Activated naive CD8-positive, alpha-beta T cell treated with anti-CD3 and anti-CD28 coated beads, Interleukin-2, amount 50 U/mL, for 16 hours (primary cell): ENCODE data around the gene RHOC.

Experiments used
- DNase-seq: peaks from one replicate; pipeline ENCODE4 v3.0.0-alpha.2; 2020; ENCODE audit warnings: low read depth, low spot score

RHOC gene

DNA sequence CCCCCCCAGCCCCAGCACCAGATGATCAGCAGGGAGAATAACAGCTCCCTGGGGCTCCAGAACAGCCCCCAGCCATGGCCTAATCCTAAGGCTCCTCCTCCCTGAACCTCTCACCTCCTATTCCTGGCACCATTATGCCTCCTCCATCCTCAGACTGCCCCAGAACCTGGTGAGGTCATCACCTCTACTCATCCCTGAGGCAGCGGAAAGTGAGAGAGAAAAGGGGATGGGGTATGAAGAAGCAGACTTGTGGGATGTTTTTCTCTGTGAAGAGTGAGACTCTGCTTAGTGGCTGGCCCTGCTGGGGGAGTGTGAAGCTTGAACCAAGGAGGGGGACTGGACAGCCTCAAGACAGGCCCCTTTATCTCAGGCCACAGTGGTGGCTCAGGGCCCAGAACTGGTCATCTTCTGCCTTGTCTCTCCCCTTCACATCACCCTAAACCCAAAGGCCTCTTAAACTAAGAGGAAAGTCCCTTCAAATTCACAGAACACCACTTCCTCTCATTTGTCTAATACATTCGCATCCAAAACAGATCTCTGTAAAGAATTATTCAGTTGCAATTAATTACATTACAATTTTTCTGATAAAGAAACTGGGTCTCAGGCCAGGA lies 10.4 kb upstream of the RHOC start:
- DNase-seq = no peak

DNA sequence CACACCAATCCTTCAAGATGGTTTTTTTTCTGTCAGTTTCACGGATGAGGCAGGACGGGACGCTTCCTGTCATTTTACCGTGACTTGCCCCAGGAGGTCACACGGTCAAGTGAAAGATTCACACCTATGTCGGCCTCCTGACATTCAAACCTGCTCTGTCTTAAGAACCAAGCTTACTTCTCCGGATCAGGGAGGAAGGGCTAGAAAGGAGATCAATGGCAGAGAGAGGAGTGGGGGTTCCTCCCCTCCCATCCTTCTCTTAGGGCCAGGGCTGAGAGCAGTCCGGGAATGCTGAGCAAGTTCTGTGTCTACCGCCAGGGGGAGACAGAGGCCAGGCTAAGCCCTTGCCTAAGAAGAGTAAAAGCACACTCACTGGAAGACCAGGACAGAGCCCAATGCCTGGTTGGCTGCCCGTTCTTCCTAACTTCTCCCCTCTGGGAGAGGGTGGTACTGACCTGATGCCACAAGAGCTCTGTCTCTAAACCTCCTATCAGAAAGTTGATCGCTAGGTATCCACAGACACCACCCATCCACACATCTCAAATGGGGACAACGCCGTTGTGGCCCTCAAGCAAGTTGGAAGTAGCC lies 9.3 kb upstream of the RHOC start:
- DNase-seq = peak; percentile 61

DNA sequence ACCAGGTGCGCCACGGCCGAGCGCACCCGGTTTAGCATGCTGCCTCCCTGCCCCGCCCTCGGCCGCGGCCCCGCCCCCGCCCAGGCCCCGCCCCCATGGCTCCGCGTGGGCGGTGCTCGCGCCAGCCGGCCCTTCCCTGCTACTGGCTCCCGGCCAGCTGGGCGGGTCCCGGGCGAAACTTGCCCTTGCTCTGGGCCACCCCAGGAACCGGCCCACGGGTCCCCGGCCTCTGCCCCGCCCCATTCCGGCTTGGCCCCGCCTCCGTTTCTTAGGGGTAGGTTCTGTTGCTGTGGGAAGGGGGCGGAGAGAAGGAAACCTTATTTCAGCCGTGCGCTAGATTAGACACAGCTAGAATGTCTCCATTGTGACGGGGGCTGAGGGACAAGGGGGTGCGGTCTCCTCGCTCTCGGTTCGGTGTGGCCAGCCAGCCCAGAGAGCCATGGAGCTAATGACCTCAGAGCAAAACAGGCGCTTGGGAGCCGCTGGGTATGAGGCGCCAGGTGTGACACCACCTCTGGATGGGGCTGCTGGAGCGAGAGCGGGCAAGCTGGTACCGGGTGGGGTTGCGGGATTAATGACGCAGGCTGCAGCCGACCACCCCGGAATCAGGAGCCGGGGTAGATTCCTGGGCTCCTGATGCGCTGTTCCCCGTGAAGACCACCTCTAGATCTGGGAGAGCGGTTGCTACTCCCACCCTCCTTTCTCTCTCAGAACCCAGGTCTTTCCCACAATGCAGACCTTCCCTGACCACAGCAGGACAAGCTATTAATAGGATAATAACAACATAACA lies 8.5 kb upstream of the RHOC start, which contains the start of gene PPM1J:
TSS of gene PPM1J (minus strand) at position 69 of the 790 bp plus-strand sequence. CDS start at position 38, 31 bp downstream.
- peak; percentile 83 for DNase-seq

DNA sequence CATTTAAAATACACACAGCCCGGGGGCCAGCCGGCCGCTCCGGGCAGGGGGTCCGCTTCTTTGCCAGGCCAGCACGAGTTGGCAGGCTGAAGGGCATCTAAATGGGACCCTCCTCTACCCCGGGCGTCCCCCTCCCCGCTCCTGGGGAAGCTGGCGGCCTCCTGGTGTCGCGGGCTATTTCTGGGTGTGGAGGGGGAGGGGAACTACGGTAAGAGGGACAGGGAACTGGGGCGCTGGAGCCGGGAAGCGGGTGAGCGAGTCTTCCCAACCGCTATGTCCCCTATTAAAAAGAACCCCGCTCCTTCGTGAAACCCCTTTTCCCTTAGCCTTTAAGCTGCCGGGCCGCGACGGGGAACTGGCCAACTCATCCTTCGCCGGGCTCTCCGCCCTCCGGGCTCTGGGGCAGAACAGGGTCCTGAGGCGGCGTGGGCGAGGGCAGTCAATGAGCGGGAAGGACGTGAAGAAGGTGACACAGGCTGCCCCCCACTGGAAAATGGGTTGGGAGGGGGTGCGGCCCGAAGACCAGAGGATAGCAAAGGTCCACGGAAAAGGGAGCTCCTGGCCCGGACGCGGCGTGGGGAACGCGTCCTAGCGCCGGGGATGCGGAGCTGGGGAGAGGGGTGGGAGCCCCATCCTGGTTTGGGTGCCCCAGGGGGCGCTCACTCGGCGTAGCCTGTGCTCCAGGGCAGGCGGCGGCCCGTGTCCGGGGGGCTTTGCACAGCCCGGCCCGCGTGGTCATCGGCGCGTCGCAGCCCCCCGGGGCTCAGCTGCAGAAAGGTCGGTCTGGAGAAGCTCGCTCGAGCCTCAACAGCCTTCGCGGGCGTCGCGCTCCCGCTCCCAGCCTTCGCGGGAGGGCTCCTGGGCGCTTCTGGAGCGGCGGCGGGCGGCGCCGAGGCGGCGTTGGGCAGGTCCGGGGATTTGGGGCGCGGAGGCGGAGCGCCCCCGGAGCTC lies 7.7 kb upstream of the RHOC start:
- DNase-seq = no peak

DNA sequence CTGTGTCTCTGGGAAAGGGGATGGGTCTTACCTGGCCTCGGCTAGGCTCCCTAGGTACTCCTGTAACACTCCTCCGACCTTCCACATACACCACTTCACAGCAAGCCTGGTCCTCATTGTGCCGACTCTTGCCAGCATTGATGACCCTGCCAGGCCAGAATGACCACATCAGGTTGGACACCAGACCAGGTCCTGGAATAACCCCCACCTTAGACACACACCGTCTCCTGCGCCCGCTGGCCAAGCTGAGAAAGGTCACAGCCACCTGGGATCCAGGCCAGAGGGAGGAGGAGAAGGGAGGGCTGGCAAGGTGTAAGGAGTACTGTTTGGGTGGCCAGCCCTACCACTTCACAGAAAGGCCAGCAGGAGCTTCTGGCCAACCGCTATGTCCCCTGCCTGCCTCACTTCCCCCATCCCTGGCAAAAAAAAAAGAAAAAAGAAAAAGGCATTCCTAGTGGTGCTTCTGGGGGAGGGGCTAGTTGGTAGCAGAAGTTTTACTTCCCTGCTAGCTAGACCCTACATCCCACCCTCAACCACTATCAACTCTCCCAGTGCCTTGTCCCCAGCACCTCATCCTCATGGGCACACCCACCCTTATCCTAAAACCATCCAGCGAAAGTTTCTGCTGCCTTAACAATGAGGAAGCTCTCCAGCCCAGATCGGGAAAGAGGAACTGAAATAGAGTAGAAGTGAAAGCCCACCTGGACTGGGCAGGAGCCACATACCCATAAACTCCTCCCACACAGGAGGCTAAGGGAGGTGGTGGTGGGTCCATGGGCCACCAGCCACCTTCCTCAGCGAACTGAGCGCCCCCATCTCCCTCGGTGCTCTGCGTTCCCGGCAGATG lies 6.8 kb upstream of the RHOC start:
- no peak for DNase-seq

DNA sequence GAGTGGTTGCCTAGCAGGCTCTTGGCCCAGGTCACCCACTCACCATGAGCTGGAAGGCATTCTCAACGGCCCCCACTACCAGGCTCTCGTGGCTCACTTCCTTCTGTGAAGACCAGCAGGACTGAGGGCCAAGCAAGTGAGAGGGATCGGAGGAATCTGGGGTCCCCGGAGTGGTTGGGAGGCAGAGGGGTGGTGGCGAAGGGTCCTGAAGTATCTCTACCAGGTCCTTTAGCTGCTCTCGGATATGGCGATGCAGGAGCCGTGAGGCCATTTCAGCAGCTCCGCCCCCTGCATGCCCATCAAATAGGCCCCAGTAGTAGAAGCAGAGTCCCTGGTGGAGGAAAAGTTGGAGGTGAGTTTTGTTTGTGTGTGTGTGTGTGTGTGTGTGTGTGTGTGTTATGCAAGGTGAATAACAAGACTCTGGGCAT lies 5.8 kb upstream of the RHOC start:
- DNase-seq = no peak

DNA sequence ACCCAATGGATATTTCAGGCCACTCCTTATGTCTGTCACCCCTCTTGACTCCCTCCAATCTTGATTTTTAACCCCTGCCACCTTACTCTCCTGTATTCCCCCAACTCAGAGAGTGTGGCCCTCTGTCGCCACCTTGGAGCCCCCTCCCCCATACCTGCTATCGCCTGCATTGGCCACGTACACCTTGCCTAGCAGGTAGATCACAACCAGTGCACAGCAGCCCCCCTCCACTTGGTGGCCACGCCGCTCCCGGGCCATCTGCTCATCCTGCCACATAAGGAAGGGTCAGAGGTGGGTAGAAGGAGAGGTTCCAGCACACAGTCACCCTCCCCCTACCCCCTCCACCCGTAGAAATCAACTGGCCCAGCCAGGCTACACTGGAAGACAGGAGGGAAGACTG lies 5.3 kb upstream of the RHOC start:
- no peak for DNase-seq

DNA sequence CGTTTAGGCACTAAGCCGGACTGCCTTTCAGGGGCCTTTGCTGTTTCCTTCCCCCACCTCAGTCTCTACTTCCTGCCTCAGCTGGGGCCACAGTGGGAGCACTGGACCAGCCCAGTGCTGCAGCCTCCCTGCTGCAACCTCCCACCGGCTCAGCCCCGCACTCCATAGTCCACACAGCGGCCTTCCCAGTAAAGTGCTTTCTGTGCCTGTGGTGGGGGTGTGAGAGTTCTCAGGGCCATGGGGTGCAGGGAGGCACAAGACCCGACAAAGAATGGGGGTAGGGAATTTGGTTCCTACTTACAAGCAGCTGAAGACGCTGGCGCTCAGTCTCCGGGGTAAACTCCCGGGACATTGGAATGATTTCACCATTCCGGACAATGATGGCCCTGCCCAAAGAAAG lies 4.7 kb upstream of the RHOC start:
- DNase-seq = no peak

DNA sequence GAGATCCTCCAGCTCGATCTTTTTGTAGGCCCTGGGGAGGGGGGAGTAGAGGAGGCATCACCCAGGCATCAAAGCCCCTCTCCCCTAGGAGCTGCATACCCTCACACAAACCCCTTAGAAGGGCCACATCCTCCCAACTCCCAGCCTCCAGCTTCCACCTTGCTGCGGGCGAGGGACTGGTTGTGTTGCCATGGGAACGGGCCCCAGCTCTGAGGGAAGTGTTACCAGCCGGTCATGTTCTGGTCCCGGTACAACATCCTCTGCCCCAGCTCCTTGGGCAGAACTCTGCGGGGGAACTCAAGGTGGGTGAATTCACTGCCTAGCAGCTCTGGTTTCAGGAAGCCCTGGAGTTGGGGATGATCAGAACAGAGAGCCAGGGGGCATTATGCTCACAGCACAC lies 4.1 kb upstream of the RHOC start:
- no peak for DNase-seq

DNA sequence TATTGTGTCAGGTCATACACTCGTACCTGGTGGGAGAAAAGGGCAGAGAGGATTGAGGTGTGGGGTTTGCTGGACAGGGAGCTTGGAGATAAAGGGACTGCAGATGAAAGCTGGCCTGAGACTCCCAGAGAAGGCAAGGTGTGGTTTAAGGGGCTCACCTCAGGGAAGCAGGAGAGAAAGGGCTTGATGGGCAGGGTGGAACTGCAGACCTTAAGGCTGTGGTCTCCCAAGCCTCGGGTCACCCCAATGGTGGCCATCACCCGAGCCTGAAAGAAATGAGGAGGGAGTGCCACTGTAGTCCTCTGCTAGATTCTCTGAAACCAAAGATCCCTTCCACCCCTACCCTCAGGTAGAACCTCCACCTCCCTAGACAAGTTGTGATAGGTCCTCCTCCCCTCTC lies 3.7 kb upstream of the RHOC start:
- DNase-seq = no peak

DNA sequence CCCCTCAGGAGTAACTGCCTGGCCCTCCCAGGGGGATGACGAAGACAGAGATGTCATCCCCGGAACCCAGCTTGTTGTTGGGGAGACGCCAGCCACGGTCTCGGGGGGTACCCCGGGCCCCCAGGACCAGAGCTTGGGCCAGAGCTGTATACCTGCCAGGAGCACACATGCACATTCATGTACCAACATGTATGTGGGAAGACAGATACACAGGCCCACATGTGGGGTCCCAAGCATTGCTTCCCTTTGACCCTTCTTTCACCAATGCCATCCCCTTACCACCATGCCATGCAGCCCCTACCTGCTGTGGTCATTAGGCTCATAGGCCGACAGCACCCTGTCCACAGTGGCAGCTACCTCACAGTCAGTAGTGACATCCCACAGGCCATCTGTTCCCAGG lies 3.2 kb upstream of the RHOC start:
- DNase-seq = no peak

DNA sequence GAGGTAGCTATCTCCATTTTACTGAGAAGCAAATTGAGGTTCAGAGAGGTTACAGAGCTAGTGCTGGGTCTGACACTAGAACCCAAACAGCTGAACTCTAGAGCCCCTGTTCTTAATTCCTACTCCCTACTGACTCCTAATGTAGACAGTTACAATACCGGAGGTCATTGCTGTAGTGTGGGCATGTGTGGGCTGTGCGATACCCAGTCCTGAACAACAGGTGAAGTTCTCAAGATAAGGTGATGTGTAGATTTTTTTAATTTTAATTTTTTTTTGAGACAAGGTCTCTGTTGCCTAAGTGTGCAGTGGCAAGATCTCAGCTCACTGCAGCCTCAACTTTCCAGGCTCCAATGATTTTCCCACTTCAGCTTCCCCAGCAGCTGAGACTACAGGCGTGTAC lies 1.6 kb upstream of the RHOC start:
- no peak for DNase-seq

DNA sequence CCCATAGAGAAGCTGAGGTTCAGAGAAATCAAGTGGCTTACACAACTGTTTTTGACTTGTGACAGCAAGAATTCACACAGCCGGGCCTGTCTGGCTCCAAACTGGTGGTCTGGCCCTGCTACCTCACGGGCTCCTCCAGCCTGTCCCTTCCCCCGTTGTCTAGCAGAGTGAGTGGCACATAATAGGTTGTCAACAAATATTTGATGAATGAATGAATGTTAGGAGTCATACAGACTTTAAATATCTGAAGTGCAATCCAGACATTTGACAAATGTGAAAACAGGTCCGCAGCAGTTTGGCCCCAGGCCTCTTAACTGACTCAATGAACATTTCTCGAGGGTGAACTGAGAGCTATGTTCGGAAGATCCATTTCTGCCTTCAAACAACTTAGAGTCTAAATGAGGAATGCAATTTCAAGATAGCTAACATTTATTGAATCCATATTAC lies 1.1 kb upstream of the RHOC start:
- DNase-seq = no peak

DNA sequence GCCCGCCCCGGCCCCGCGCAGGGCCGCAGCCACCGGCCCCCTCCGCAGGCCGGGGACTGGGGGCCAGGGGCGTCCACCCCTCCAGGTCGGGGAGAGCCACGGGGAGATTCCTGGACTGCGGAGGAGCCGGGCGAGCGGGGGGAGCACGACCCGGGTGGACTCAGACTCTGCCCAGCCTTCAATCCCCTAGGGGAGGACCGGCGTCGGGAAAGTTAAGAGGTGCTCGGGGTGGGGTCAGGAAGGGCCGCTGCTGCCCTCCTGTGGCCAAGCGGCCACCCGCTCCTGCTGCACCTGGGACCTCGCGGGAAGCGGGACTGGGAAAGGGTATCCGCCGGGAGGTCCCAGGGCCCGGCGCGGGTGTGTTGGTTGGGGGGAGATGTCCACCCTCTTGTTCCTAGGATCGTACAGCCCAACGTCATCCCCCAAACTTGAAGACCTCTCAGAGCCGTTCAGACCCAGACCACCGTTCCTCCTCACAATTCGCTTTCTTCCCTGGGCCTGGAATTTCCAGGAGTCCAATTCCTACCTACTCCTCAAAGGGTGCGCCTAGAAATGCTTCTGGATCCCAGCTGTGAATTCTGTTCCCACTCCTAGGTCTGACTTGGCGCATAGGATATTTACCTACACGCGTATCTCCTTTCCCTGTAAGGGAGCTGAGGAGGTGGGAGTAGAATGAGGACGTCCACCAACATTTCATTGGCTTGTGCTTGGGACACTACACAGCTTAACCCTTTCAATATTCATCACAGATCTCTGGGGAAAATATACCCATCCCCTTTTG lies 484 bp upstream of the RHOC start:
- peak; percentile 30 for DNase-seq

DNA sequence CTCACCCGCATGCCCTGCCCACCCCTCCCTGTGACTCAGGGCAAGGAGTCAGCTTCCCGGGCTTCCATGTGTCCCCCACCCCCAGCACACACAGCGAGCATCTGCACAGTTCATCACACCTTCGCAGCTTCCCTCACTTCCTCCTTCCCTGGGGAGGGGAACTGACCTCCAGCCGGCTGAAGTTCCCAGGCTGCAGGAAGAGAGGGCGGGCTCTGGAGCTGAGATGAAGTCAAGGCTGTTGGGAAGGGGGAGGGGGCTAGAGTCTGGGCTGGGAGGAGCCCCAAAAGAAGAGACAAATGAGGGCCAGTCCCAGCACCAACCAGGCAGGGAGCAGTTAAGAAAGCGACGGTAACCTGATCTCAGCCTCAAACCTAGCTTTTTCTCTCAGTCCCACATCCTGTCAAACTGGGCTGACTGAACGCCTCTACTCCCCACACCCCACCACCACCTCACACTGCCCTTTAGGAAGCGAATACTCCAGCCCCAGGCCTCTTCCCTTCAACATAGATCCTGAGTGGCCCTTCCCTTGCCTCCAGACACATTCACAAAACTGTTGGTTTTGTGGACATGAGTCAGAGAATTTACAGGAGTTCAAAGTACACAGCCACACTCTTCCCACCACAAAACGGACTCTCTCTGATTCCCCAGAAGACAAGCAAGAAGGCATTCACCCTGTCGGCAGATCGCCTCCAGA lies 1.8 kb downstream of the RHOC start:
- DNase-seq = no peak

DNA sequence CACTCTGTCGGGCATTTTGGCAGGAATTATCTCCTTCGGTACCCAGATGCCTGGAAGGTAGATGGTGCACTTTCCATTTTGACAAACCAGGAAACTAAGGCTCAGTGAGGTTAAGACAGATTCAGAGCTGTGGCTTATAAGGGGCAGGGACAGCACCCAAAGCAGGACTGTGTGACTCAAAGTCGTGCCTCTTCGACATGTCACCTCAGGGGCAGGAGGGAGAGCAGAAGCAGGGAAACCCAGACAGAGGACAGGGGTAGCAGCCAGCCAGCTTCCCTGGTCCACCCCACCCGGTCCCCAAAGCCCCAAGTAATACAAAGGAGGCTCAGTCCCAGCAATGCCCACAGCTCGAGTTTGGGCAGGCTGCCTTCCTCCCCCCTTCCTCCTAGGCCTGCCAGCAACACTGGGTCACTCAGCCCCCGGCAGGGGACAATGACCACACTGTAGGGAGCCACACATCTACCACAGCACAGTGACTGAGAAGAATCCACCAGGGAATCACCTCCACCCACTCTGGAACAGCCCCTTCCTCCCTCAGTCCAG lies 2.5 kb downstream of the RHOC start:
- DNase-seq = no peak

DNA sequence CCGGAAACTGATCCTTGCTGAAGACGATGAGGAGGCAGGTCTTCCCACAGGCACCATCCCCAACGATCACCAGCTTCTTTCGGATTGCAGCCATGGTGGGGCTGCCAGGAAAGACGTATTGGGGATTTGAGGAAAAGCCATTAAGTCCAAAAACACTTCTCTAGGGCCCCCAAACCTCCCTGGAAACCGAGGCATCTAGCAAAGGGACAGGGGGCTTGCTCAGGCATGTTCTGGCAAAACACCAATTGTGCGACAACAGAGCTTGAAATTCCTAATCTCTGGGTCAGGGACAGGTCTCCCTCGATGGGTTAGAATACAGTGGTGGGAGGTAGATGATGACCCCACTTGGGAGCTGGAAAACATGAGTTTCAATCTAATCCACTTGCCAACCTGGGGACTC lies 3.2 kb downstream of the RHOC start:
- no peak for DNase-seq

DNA sequence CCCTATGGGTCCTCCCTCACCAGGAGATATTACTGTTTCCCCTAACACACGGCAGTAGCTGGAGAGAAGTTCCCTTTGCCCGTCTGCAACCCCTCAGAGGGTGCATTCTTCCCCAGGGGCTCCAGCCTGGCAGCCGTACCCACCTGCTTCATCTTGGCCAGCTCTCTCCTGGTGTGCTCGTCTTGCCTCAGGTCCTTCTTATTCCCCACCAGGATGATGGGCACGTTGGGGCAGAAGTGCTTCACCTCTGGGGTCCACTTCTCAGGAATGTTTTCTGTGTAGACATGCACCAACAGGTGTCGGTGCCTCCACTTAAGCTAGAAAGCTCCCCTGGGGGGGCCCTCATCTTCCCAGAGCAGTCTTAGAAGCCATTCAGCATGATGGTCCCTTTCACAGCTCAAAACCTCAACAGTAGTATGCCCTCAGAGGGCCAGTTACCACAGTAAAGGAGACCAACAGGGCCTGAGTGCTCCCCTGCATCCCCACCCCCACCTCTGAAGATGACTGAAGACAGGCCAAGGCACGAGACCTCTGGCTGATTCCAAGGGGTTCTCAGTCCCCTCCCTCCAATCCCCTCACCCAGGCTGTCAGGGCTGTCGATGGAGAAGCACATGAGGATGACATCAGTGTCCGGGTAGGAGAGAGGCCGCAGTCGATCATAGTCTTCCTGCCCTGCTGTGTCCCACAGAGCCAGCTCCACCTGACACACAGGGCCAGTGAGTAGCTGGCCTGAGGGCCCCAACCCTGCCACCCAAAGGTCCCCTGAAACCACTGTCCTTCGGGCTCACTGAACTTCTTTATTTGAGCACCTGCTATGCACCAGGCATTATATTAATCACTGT lies 4.3 kb downstream of the RHOC start:
- no peak for DNase-seq
